Measurements from ENCODE around the gene ADAMTSL1.

ADAMTSL1 gene

DNA sequence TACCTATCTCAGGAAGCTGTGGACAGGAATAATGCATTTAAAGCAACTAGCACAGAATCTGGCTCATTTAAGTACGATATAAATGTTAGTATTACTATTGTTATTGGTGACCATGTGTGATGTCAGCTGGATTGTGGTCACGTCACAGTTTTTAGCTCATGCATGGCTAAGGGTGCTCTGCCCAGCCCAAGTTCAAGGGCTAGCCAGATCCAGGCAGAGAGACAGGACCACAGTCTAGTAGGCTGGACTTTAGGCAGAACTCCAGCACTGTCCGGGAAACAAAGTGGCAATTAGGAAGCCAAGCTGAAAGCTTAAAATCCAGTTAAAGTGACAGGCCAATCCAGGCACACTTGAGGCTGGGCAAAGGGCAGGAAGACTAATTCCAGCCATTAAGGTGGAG, 273.6 kb downstream of the ADAMTSL1 start:
- DNase-seq: no peak

- no peak for DNase-seq
Observed at GRCh38 chr9:18748251-18748701, 274.3 kb downstream of the ADAMTSL1 start.

- DNase-seq: no peak
Observed at GRCh38 chr9:18749711-18750110, 275.8 kb downstream of the ADAMTSL1 start.

- no peak for DNase-seq
Observed at GRCh38 chr9:18753904-18754303, 280.0 kb downstream of the ADAMTSL1 start.

DNA sequence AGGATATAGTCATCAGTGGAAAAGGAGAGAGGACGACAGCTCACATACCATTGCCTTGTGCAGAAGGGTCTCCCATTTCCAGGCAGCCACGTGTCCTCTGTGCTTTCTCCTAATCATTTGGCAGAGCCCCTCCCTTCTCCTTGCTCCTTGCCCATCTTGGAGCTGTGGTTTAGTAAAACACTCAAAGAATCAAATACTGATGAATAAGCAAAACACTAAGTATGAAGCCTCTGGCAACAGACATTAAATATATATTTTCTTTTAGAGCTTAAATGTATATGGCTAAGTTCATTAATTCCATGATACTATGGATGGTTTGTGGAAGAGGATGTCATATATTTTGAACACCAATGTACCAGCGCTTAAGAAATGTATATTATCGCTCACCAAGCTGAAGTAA, 280.6 kb downstream of the ADAMTSL1 start:
- DNase-seq: no peak

DNA sequence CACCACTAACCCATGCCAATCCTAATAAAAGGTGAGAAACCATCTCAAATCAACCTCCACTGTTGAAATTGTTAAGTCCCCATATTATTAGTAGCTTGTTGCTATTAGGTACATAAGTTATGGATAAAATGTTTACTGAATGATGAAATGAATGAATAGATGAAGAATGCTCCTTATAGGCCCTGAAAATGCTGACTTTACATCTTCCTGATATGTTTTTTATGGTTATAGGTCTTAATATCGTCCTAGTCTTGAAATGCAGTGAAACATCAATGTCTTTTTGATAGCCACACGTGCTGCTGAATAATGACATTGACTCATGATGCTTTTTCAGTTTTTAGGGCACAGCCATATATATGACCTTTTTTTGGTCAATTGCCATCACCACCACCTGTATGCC, 281.3 kb downstream of the ADAMTSL1 start:
- no peak for DNase-seq

GRCh38 chr9:18756712-18757125, 282.8 kb downstream of the ADAMTSL1 start:
- no peak for DNase-seq

DNA sequence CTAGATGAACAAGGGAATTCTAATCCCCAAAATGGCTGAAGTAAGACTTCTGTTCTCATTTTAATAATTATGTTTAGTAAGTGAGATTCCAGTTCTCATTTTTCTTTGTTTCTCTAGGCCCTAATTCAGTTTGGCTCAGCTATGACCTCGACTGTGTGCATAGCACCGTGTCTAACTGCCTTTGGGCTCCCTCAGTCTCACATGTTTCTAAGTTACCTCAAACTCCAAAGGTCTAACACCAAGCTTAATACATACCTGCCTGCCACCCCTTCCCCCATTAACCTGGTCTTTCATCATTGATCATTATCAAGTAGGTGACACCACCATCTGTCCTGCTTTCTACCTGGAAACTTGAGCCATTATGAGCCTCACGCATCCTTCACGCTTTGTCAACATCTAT, 285.9 kb downstream of the ADAMTSL1 start:
- no peak for DNase-seq

DNA sequence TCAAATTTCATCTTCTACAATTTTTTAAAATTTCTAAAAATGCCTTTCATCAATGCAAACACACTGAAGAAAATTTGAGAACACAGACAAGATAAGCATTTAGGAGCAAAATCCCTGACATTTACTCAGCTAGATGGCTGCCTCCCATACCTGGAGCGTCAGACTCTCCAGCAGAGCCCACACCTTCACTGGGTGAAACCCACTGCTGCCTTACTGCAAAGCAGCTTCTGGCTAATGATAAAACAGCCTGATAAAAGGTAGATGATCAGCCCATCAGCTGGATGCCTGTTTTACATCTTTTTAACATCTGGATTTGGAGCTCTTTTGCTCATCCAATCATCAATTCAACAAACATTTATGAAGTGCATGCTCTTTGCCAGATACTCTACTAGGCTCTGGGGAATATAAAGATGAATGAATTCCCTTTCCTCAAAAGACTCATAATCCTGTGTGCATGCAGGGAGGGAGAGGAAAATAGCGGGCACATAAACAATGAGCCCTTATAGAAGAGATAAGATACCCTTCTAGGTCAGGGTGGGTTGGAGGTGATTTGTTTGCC, 287.9 kb downstream of the ADAMTSL1 start:
- DNase-seq: no peak

DNA sequence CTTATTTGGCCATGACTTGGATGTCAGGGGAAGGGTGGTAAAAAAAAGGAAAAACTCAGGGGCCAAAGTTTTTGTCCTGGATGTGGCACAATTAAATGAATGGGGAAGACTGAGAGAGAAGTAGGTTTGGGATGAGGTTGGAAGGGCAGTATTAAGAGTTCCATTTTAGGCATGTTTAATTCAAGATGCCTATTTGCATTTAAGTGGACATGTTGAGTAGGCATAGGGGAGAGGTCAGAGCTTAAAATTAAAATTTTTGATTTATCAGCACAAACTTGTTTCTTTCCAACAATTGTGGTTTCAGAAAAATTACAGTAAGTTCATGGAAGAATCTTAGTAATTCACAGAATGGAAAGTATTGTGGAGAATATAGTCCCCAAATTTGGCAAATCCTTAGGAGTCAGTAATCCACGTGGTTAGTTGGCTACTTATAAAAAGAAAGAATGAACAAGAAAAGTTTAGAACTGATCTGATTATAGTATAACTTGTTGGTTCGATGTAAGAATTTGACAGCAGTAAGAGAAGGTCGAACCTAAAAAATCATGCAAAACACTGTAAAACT, 293.1 kb downstream of the ADAMTSL1 start:
- no peak for DNase-seq

DNA sequence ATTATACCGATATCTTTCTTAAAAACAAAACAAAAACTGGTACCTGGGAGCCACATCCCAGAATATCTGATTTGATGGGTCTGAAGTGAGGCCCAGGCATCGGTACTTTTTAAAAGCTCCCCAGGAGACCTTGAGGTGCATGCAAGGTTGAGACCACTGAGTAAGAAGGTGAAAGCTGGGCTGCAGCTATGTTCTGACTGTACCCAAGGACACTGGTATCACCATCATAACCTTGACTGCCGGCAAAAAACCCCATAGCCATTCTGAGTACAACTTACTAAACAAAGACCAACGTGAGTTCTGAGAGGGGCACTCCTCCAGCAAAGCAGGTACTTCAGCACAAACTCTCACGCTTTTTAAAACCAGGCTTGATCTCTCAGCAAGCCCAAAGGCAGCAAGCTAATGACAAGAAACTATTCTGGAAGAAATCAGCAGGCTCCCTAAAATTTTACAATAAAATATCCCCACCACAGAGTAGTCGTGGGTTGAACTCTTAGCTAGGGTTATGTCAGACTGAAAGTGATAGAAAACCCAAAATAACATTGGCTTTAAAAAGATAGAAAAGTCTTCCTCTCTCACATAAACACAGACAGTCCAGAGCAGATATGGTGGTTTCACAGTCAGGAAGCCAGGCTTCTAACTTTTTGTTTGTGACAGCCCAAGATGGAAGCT, 295.1 kb downstream of the ADAMTSL1 start:
- no peak for DNase-seq

DNA sequence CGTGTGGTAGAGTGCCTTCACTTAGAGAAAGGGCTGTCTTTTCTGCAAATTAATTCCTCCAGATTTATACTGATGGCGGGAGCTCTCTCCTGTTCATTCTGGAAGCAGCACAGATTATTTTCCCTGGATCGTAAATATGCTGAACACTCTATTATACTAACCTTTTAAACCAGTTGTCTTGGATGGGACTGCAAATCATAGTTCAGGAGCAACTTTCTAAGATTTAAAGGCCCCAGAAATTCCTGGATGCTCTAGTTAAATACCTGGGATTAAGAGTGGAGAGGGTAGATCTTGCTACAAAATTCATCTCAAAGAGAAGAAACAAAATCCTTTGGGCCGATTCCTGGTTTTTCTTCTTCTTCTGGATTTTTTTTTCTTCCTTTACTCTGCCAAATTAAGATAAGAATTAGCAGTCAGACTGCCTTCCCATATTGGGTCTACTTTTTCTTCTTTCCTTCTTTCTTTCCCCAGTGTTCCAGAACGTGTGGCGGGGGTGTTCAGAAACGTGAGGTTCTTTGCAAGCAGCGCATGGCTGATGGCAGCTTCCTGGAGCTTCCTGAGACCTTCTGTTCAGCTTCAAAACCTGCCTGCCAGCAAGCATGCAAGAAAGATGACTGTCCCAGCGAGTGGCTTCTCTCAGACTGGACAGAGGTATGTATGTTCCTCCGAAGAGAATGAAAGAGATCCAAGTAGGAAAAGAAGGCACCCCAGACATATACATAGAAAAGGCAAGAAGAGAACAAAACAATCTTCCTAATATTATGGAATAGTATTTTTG, 296.4 kb downstream of the ADAMTSL1 start:
- DNase-seq: no peak

DNA sequence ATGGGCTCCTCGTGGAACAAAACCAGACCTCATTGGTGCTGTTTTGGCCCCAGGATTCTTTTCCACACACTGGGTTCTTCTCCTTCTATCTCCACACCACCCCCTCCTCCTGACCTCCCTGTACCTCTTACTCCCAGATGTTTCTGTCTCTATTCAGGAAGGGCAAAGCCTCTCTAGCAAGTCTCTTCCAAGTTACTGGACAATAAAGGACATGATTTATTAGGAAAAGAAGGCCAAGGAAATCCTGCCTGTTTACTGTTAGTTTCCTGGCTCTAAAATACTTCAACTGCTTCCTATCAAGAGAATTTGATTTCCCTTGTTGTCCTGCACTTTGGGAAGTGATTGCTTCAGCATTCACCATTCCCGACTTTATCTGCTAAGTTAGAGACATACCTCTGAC, 297.1 kb downstream of the ADAMTSL1 start:
- no peak for DNase-seq

DNA sequence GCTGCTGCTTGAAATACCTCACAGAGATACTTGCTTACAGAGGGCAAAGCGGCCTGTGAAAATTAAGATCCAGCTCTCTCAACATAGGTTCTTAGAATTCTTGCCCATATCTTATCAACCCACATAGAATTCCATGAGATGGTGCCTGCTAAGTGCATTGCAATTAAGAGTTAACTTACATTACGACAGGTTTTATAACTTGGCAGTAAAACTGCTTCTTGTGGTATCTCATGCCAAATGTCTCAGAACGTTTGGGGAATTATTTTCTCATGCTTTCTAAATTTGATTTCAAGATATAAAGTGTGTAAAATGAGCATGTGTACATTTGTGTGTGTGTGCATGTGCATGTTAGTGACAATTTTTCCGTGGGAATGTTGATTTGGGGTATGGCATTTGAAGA, 297.8 kb downstream of the ADAMTSL1 start:
- no peak for DNase-seq

- DNase-seq: no peak
Observed at GRCh38 chr9:18775241-18775640, 301.3 kb downstream of the ADAMTSL1 start.

DNA sequence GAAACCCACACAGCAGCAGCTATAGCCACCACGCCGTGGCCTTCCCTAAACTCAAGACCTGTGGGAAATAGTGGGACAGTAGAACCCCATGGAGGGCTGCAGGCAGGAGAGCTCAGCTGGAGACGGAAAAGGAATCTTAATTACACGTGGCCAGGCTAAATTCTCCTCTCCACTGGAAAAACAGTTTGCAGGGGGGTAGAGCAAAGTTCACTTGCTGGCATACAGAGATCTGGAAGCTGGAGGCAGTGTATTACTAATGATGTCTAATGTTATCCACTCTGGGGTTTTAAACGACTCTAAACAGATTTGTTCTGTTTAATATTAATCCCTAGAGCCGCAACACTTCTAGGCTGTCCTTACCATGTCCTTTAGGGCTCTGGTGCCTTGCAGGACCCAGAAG, 302.0 kb downstream of the ADAMTSL1 start:
- no peak for DNase-seq

DNA sequence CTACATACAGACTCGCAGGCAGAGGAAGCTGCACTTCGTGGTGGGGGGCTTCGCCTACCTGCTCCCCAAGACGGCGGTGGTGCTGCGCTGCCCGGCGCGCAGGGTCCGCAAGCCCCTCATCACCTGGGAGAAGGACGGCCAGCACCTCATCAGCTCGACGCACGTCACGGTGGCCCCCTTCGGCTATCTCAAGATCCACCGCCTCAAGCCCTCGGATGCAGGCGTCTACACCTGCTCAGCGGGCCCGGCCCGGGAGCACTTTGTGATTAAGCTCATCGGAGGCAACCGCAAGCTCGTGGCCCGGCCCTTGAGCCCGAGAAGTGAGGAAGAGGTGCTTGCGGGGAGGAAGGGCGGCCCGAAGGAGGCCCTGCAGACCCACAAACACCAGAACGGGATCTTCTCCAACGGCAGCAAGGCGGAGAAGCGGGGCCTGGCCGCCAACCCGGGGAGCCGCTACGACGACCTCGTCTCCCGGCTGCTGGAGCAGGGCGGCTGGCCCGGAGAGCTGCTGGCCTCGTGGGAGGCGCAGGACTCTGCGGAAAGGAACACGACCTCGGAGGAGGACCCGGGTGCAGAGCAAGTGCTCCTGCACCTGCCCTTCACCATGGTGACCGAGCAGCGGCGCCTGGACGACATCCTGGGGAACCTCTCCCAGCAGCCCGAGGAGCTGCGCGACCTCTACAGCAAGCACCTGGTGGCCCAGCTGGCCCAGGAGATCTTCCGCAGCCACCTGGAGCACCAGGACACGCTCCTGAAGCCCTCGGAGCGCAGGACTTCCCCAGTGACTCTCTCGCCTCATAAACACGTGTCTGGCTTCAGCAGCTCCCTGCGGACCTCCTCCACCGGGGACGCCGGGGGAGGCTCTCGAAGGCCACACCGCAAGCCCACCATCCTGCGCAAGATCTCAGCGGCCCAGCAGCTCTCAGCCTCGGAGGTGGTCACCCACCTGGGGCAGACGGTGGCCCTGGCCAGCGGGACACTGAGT, 303.2 kb downstream of the ADAMTSL1 start:
- DNase-seq: no peak

DNA sequence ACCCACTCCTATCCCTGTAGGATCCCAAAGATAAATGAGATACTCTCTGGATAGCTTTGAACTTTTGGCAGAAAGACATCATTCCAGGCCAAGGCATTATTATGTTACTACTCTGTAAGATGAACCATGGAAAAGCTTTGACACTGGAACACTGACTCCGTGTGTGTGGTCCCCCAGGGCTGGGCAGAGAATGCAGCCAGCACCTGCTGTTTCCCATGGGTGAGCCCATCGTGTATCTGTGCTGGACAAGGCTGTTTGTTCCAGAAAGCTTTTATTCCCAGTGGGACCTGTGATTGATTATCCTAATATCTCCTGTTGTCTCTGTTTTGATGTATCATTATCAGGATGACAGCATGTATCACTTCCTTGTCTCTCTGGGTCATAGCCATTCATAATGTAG, 304.2 kb downstream of the ADAMTSL1 start:
- DNase-seq: no peak

GRCh38 chr9:18778846-18779245, 304.9 kb downstream of the ADAMTSL1 start:
- DNase-seq: no peak

DNA sequence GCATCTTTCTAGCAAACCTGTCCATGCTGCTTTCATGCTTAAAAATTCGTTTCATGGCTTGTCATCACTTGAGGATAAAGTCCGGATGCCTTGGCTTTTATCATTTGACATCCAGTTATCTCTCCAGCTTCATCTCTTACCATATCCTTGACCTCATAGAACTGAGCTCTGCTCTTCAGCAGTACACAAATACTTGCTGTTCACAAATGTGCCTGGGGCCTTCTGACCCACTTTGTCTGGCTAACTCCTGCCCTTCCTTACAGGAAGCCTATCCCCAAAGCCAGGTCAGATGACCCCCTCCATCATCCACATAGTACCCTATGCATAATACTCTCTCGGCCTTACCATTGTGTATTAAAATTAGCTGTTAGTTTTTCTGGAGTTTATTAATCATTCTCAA, 310.0 kb downstream of the ADAMTSL1 start:
- no peak for DNase-seq

DNA sequence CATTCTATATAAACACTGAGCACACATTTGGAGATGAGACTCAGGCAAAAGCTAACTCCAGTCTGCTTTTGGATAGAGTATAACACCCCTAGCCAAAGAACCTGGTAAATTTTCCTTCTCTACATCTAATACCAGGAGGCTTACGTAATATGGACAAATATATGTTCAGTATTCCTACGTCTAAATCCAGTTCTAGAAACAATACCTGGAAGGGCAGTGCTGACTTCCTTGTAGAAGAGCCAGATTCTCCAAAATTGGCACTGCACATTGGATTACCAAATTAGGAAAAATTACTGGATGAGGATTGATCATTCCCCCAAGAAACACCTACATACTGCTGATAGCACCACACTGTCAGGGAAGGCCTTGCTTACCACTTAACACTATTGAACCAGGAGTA, 311.7 kb downstream of the ADAMTSL1 start:
- no peak for DNase-seq

DNA sequence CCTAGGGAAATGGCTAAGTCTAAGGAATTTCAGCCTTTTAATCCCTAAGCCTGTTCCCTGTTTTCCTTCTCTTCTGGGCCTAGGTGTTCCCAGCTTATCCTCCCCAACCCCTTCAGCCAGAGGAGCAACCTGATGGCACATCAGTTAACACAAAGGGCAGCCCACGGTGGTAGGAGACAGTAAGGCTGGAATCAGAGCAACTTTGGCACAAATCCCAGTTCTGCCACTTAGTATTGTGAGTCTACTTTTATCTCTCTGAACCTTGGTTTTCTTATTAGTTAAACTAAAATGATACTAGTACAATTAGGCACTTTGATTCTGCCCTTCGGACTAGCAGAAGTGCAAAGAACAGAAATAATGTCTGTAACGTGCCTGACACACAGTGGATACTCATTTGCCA, 312.2 kb downstream of the ADAMTSL1 start:
- DNase-seq: no peak

Data from T1000 (cell line).